HFF-Myc (cell line): ENCODE results near the gene MFN2.
A peak's percentile ranks its signal among the peaks of the same experiment; 100 is the strongest.

ENCODE experiments used
- DNase-seq: peaks from one replicate; pipeline ENCODE4 v3.0.0-alpha.2; 2011; ENCODE audit warnings: low read depth; ENCODE audit errors: extremely low read depth
- H3K4me3 ChIP-seq: replicated peaks from 2 replicates; pipeline ENCODE4 v1.5.1; 2011; ENCODE audit warnings: low read depth, mild to moderate bottlenecking, control low read depth, low read length
- CTCF ChIP-seq: IDR thresholded peaks from 2 replicates; pipeline ENCODE4 v1.5.1; 2012; ENCODE audit warnings: mild to moderate bottlenecking, low read depth, low read length, control low read depth; ENCODE audit errors: missing control alignments

MFN2 gene

DNA sequence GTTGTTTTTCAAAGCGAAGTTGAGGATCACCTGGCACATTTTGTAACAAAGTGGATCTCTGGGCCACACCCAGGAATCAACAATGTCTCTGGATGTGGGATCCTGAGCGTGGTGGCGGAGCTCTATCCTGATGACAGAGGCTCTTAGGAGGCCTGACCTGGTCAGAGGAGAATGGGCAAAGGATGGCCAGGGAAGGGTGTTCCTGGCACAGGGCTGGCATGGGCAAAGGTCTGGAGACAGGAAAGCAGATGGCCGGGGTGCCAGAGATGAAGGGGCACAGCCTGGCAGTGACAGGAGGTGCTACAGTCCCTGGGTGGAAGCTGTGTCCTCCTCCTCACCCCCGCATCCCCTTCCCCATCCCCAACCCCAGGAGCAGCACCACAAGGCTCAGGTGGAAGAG lies 20.0 kb upstream of the MFN2 start:
- DNase-seq, result no peak
- no peak overlapping the region for H3K4me3 ChIP-seq
- TF ChIP-seq CTCF, result no peak

DNA sequence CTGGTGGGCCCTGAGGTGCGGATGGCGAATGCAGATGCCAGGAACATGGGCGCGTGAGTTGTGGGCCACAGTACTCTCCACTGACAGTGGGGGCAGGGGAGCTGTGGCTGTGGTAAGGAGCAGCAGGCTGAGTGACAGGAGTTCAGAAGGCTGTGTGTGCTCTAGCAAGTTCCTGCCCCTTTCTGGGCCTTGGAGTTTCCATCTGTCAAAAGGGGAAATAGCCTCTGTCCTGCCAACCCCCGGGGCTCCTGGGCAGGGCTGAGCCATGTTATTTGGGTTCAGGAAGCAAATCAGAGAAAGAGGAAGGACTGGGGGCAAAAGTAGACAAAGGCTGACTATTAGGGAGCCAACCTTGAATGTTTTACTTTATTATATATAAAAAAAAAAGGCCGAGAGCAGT lies 19.5 kb upstream of the MFN2 start:
- no peak for DNase-seq
- H3K4me3 ChIP-seq, result no peak overlapping the region
- TF ChIP-seq CTCF, result no peak

DNA sequence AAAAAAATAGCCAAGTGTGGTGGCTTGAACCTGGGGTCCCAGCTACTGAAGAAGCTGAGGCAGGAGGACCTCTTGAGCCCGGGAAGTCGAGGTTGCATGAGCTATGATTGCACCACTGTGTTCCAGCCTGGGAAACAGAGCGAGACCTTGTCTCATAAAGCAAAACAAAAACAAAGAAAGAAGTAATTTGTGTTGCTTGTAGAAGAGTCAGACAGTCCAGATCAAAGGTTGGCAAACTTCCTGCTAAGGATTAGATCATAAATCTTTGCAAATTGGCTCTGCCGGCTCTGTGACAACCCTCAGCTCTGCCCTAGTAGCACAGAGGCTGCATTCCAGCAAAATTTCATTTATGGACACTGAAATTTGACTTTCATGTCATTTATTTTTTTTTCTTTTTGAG lies 19.0 kb upstream of the MFN2 start:
- no peak for TF ChIP-seq CTCF
- DNase-seq, result no peak

DNA sequence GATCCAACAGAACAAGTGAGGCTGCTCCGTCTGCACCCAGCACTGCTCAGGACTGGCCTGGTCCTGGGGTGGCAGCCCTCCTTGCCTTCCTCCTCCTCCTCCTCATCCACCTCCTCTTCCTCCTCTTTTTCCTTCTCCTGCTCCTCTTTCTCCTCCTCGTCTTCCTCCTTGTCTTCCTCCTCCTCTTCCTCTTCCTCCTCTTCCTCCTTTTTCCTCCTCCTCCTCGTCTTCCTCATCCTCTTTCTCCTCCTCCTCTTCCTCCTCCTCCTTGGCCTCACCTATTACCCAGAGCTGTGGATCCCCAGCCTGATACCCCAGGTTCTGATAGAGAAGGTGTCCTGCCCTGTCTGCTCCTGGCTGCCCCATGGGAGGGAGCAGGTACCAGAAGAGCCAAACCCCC lies 16.6 kb upstream of the MFN2 start:
- no peak for DNase-seq
- no peak overlapping the region for H3K4me3 ChIP-seq
- TF ChIP-seq CTCF, result no peak

More for the DNA sequence above, 19.0 kb upstream of the MFN2 start:
- no peak overlapping the region for H3K4me3 ChIP-seq

DNA sequence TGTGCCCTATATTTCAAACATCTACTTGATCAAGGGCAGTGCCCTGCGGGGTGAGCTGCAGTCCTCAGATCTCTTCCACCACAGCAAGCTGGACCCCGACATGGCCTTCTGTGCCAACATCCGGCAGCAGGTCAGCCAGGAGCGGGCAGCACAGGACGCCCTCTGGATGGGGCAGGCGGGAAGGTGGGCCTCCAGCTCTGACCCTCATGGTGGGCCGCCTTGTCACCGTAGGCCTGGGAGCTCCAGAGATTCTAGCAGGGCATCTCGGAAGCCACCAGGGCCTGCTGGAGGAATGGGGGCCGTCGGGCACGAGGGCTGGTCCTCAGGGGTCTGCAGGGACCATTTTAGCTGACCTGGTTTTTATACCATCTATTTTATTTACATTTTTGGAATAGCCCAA lies 15.6 kb upstream of the MFN2 start:
- no peak for TF ChIP-seq CTCF
- H3K4me3 ChIP-seq, result no peak overlapping the region
- DNase-seq, result no peak

DNA sequence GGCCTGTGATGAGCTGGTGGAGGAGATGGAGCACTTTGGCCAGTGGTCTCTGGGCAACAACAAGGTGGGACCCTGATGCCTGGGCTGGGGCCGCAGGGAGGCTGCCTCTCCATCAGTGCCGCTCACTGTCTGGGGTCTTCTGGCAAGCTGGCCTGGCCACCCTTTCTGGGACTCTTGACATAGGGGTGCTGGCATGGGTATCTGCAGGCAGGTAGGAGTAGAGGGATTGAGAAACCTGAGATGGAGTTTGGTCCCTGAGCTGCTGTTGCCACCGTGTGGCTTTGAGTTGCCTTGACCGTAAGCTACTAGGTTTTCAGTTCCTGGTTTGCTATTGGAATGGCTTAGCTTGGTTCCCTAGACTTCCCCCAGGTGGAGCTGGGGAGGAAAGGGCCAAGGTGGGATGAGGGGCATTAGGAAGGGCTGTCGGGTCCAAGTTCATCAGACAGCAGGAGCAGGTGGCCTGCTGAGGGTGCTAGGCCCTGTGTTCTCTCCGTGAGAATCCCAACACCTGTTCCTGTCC lies 13.2 kb upstream of the MFN2 start:
- no peak overlapping the region for H3K4me3 ChIP-seq
- TF ChIP-seq CTCF, result peak; percentile 45
- DNase-seq, result no peak
